ELF-1 (cell line): Measurements from ENCODE around the gene LITAF.
"Not testable (repeated sequence)": the region's sequence is repeated elsewhere in the genome, so short reads cannot be mapped to it uniquely, and the experiment has no call there.

Experiments
- DNase-seq: peaks from one replicate; pipeline ENCODE4 v3.0.0-alpha.2; 2016; ENCODE audit warnings: low read depth, low spot score

LITAF gene

DNA sequence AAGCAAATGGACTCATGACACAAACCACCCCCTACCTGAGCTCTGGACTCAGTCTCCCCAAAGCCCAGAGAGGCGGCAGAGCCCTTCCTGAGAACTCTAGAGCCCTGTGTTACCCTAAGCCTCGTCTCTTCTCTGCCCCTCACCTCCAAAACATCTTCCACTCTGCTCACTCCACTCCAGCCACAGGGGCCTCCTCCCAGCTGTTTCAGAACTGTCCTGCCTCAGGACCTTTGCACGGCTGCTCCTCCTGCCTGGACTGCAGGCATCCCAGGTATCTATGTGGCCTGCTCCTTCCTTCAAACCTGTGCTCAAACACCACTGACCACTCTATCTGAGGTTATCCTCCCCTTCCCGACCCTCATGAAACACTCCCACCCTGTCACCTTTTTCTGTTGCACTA lies 12.9 kb upstream of the LITAF start:
- no peak for DNase-seq

GRCh38 chr16:11597235-11598095 lies 10.7 kb upstream of the LITAF start:
- no peak for DNase-seq

DNA sequence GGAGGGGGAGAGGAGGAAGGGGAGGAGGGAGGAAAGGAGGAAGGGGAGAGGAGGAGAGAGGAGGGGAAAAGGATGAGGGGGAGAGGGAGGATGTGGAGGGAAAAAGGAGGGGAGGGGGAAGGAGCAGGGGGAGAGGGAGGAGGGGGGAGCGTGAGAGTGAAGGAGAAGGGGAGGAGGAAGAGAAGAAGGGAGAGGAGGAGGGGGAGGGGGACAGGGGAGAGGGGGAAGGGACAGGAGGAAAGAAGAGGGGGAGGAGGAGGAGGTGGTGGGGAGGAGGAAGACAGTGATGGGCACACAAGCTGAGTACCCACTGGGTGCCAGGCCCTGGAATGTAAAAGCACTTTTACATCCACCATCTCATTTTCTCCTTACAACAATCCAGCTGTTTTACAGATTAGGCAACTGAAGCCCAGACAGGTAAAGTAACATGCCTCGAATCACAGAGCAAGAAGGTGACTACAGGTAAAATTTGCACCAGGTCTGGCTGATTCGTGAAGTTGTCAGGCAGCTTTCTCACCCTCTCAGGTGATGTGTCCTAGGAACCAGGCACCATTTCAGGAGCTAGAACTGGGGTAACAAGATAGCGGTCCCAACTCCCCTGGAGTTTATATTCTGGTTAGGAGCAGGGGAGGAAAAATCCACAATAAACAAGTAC lies 10.0 kb upstream of the LITAF start:
- no peak for DNase-seq

- no peak for DNase-seq
These were observed 6.9 kb upstream of the LITAF start for GRCh38 chr16:11593581-11593980.

GRCh38 chr16:11593076-11593475 lies 6.4 kb upstream of the LITAF start:
- not testable (repeated sequence) for DNase-seq

GRCh38 chr16:11591630-11592029 lies 4.9 kb upstream of the LITAF start:
- DNase-seq, result not testable (repeated sequence)

- DNase-seq, result no peak
These were observed 2.5 kb upstream of the LITAF start for GRCh38 chr16:11589198-11589550.

DNA sequence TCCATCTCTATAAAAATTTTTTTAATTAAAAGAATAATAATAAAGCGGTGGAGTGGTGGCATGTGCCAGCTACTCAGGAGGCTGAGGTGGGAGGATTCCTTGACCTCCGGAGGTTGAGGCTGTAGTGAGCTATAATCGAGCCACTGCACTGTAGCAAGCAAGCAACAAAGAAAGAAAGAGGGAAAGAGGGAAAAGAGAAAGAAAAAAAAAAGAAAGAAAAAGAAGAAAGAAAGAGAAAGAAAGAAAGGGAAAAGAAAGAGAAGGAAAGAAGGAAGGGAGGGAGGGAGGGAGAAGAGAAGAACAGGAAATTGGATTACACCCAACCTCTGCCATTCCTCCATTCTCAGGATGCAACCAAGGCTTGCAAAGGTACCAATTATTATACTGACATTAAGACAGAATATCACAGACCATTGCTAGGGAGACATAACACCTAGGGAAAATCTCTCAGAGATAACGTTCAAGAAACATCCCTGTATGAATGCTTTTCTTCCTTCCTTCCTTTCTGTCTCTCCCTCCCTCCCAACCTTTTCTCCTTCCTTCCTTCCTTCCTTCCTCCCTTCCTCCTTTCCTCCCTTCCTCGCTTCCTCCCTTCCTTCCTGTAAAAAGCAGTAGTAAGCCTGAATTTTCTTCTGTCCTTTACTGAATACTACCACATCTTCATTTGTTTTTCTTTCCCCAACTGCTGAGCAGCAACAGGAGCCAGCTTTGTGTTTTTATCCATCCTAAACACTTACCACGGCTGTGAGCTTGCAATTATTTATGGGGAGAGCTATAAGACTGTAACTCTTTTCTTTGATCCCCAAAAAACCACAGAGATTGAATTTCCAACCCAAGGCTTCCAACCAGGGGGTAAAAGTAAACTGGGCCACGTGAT lies 1.8 kb upstream of the LITAF start:
- no peak for DNase-seq

- no peak for DNase-seq
These were observed 1.0 kb upstream of the LITAF start for GRCh38 chr16:11587643-11588247.

DNA sequence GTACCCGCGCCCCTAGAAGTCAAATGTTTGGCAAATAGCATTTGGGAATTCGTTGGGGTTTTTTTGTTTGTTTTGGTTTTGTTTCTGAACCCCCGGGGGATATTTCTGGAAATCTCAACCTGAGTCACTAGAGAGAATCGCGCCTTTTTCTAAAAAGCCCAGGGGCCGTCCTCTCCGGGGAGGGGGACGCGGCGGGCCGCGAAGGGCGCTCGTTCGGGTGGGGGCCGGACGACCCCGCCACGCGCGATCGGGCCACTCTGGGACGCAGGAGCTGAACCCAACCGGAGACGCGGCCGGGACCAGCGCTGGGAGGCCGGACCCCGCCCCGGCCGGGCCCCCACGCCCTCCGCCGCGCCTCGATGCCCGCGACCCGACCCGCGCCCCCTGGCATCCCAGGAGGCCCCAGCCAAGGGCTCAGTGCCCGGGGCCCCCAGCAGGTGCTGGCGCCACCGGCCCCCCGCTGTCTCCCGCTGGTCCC lies 302 bp downstream of the LITAF start:
- DNase-seq, result no peak

GRCh38 chr16:11585460-11586377 lies 1.0 kb downstream of the LITAF start:
- DNase-seq, result peak; percentile 51

DNA sequence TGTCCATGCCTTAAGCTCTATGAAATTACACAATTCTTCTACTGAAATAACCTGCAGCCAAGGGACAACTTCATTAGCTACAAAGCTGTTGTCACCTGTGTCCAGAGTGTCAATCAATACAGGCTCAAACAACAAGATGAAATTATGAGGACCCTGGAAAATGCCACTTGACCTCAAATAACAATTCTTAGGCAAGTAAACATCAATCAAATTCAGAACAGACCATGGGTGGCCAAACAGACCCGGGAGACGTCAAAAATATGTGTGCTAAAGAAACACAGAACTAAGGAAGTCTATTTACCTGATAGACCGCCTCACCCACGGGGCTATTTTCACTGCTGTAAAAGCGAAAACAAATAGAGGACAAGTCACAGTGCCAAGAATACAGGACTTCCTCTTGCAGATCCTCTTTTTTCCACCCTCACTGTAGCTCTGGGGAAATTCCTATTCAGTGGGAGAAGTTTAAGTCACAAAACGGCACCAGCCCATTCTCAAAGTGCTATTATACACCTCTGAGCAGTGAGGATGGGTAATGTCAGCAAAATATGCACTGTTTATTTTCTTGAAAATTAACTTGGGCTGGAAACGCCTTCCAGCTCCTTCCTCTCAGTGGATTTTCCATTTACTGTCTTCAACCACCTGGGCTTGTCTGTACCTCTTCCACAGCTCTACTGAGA lies 2.7 kb downstream of the LITAF start:
- DNase-seq, result no peak

GRCh38 chr16:11583166-11583565 lies 3.6 kb downstream of the LITAF start:
- no peak for DNase-seq

GRCh38 chr16:11582157-11582814 lies 4.4 kb downstream of the LITAF start:
- DNase-seq, result no peak

DNA sequence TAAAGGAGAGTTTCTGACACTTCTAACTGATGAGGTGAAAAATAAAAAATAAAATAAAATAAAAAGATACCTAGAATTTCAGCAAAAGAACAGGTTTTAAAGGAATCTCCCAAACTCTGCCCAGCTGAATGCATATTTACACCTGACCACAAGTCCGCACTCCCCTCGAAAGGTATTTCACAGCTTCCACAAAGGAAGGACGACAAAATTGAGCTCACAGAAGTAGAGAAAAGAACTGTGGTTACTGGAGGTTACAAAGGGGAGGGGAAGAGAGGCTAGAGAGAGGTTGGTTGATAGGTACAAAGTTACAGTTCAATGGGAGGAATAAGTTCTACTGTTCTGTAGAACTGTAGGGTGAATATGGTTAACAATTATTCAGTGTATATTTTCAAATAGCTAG lies 5.0 kb downstream of the LITAF start:
- DNase-seq, result no peak

GRCh38 chr16:11580451-11581086 lies 6.2 kb downstream of the LITAF start:
- no peak for DNase-seq

GRCh38 chr16:11577290-11577660 lies 9.4 kb downstream of the LITAF start:
- DNase-seq, result not testable (repeated sequence)

DNA sequence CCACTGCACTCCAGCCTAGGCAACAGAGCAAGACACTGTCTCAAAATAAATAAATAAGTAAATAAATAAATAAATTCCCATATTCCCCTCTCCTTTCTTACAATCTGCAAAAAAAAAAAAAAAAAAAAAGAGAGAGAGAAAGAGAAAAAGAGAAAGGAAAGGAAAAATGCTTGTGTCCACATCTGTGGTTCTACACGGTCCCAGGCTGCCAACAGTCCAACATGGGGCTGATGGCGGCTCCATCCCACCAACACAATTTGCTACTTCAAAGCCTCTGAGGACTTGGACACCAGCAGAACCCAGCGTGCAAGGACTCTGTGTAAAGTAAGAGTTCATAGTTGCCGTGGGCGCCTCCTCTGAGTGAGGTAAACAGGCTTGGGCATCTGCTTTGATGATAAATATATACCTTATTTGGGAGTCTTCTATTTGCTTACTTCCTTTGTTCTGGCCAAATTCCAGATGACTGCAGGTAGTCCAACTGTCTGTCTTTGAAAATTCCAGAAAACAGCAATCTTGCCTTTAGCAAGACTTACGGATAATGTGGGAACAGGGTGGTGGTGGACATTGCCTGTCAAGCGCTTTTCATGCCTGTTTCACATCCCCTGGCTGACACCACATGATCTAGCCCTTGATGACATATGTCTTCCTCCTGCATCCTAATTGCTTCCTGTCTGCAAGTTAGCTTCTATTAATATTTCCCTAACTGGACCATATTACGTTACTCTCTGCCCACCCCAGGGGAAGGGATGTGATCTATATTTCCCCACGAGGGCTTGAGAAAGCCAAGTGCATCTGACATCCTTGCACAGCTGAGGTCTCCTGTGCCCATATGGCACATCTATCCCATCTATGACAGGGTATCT lies 10.1 kb downstream of the LITAF start:
- DNase-seq, result no peak
